Mesendoderm (in vitro differentiated cells): ENCODE measurements around the gene VRK2.

Experiments used
- DNase-seq: peaks from one replicate; pipeline ENCODE4 v3.0.0; 2013
- H2AK5ac ChIP-seq: 2 replicates; pipeline ENCODE4 v1.6.1; 2013; ENCODE audit warnings: low read length, inconsistent platforms
- H2BK120ac ChIP-seq: 2 replicates; pipeline ENCODE4 v1.6.1; 2013; ENCODE audit warnings: low read depth, mild to moderate bottlenecking, low read length, moderate library complexity, mixed read lengths
- H2BK15ac ChIP-seq: replicated peaks from 2 replicates; pipeline ENCODE4 v1.6.1; 2013; ENCODE audit warnings: low read depth, mild to moderate bottlenecking, moderate library complexity
- H2BK5ac ChIP-seq: 2 replicates; pipeline ENCODE4 v1.6.1; 2013; ENCODE audit warnings: low read length, inconsistent platforms
- H3K18ac ChIP-seq: 2 replicates; pipeline ENCODE4 v1.6.1; 2013; ENCODE audit warnings: mild to moderate bottlenecking, low read length, mixed read lengths
- H3K23ac ChIP-seq: one replicate; pipeline ENCODE4 v1.6.1; 2013; ENCODE audit warnings: low read length
- H3K27ac ChIP-seq: 2 replicates; pipeline ENCODE4 v1.5.1; 2013; ENCODE audit warnings: low read depth, mild to moderate bottlenecking, inconsistent platforms, low read length, moderate library complexity
- H3K27me3 ChIP-seq: 2 replicates; pipeline ENCODE4 v1.6.1; 2013; ENCODE audit warnings: low read length, control low read depth, mild to moderate bottlenecking, inconsistent platforms; ENCODE audit not compliant: insufficient read depth, poor library complexity
- H3K36me3 ChIP-seq: 2 replicates; pipeline ENCODE4 v1.6.1; 2013; ENCODE audit warnings: low read length, inconsistent platforms; ENCODE audit not compliant: control insufficient read depth, insufficient read depth
- H3K4ac ChIP-seq: one replicate; pipeline ENCODE4 v1.6.1; 2013; ENCODE audit warnings: low read depth, mild to moderate bottlenecking, low read length, moderate library complexity
- H3K4me1 ChIP-seq: 2 replicates; pipeline ENCODE4 v1.6.1; 2013; ENCODE audit warnings: low read depth, low read length, inconsistent platforms; ENCODE audit not compliant: control insufficient read depth
- H3K4me2 ChIP-seq: 2 replicates; pipeline ENCODE4 v1.6.1; 2013; ENCODE audit warnings: low read length
- H3K4me3 ChIP-seq: 2 replicates; pipeline ENCODE4 v1.5.1; 2013; ENCODE audit warnings: mild to moderate bottlenecking, low read length
- H3K56ac ChIP-seq: one replicate; pipeline ENCODE4 v1.6.1; 2013; ENCODE audit warnings: low read length
- H3K79me1 ChIP-seq: 2 replicates; pipeline ENCODE4 v1.6.1; 2013; ENCODE audit warnings: low read length, inconsistent platforms
- H3K79me2 ChIP-seq: 2 replicates; pipeline ENCODE4 v1.6.1; 2013; ENCODE audit warnings: mild to moderate bottlenecking, low read length; ENCODE audit not compliant: control insufficient read depth, insufficient read depth
- H3K9ac ChIP-seq: 2 replicates; pipeline ENCODE4 v1.6.1; 2013; ENCODE audit warnings: low read length, inconsistent platforms
- H4K5ac ChIP-seq: one replicate; pipeline ENCODE4 v1.6.1; 2013; ENCODE audit warnings: low read length
- H4K8ac ChIP-seq: one replicate; pipeline ENCODE4 v1.6.1; 2013; ENCODE audit warnings: low read depth, mild to moderate bottlenecking, control low read depth, low read length, moderate library complexity
- WGBS: extraction: QIAGEN DNeasy Blood & Tissue Kit; methylation state at CpG from one replicate; pipeline ENCODE4 v1.1.7; 2013; ENCODE audit warnings: low lambda C conversion rate, missing lambda C conversion rate; ENCODE audit not compliant: insufficient coverage; ENCODE audit errors: extremely low coverage; 5-methylcytosine and 5-hydroxymethylcytosine counted together

The VRK2 gene

DNA sequence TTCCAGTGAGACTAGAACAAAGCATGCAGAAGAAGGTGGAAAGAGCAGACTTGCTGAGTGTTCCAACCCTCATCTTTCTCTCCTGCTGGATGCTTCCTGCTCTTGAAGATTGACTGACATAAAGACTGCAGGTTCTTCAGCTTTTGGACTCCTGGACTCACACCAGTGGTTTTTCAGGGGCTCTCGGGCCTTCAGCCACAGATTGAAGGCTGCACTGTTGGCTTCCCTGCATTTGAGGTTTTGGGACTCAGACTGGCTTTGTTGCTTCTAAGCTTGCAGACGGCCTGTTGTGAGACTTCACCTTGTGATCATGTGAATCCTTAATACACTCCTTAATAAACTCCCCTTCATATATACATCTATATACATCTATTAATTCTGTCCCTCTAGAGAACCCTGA, 20.4 kb downstream of the VRK2 start:
- WGBS: no CpG with 5 or more reads among the region's 2 CpGs
- no peak overlapping the region for H4K8ac ChIP-seq

DNA sequence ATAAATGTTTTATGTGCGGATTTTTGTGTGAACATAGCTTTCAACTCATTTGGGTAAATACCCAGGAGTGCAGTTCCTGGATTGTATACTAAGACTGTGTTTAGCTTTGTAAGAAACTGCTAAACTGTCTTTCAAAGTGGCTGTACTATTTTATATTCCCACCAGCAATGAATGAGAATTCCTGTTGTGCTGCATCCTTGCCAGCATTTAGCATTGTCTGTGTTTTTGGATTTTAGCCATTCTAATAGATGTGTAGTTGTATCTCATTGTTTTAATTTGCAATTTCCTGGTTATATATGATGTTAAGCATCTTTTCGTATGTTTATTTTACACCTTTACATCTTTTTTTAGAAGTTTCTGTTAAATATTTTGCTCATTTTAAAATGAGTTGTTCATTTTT, 24.2 kb downstream of the VRK2 start:
- no peak overlapping the region for H3K9ac ChIP-seq
- no peak overlapping the region for H4K8ac ChIP-seq
- peaks cover 2% of the 10 kb centered on the region for H3K79me2 ChIP-seq
- H3K36me3 ChIP-seq: no peaks in the 10 kb centered on the region
- H3K4ac ChIP-seq: no peak overlapping the region
- H2BK120ac ChIP-seq: no peak overlapping the region
- DNase-seq: no peak
- no peak overlapping the region for H2AK5ac ChIP-seq
- no peak overlapping the region for H3K27ac ChIP-seq
- H4K5ac ChIP-seq: no peak overlapping the region
- H2BK15ac ChIP-seq: no peak overlapping the region
- no peaks in the 10 kb centered on the region for H3K4me1 ChIP-seq
- WGBS: no CpG with 5 or more reads among the region's 2 CpGs
- no peak overlapping the region for H3K4me3 ChIP-seq
- no peak overlapping the region for H2BK5ac ChIP-seq
- no peak overlapping the region for H3K56ac ChIP-seq
- no peak overlapping the region for H3K23ac ChIP-seq
- H3K27me3 ChIP-seq: no peaks in the 10 kb centered on the region
- peaks cover 5% of the 10 kb centered on the region for H3K79me1 ChIP-seq
- H3K18ac ChIP-seq: no peak overlapping the region
- no peak overlapping the region for H3K4me2 ChIP-seq

More for the DNA sequence above, 20.4 kb downstream of the VRK2 start:
- Histone ChIP-seq H3K36me3 (no peaks in the 10 kb centered on the region), H3K4me2 (no peak overlapping the region), H2BK15ac (no peak overlapping the region), H2AK5ac (no peak overlapping the region), H3K4me3 (no peak overlapping the region), H3K27ac (no peak overlapping the region), H3K79me1 (peaks cover 2% of the 10 kb centered on the region), H2BK120ac (no peak overlapping the region), H3K4ac (no peak overlapping the region), H3K27me3 (no peaks in the 10 kb centered on the region), H3K4me1 (no peaks in the 10 kb centered on the region), H3K23ac (no peak overlapping the region), H3K79me2 (peaks cover 2% of the 10 kb centered on the region), H3K18ac (no peak overlapping the region), H4K5ac (no peak overlapping the region), H3K56ac (no peak overlapping the region), H3K9ac (no peak overlapping the region), H2BK5ac (no peak overlapping the region)
- DNase-seq: no peak

DNA sequence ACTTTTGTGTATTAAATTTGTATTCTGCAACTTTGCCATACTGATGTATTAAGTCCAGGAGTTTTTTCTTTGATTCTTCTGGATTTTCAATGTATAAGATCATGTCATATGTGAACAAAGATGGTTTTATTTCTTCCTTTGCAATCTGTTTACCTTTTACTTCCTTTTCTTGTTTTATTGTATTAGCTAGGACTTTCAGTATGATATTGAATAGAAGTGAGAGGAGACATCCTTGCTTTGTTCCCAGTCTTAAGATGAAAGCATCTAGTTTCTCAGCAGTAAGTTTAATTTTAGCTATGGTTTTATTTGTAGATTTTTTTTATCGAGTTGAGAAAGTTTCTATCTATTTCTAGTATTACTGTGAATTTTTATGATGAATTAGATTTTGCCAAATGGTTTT, 25.5 kb downstream of the VRK2 start:
- H2AK5ac ChIP-seq: no peak overlapping the region
- H3K9ac ChIP-seq: no peak overlapping the region
- no peak overlapping the region for H3K27ac ChIP-seq
- 100% methylated on average over 1 of the region's 1 CpG for WGBS
- H4K8ac ChIP-seq: no peak overlapping the region
- H3K79me2 ChIP-seq: peaks cover 2% of the 10 kb centered on the region
- no peaks in the 10 kb centered on the region for H3K27me3 ChIP-seq
- no peak overlapping the region for H3K23ac ChIP-seq
- H2BK5ac ChIP-seq: no peak overlapping the region
- peaks cover 5% of the 10 kb centered on the region for H3K79me1 ChIP-seq
- DNase-seq: no peak
- H3K56ac ChIP-seq: no peak overlapping the region
- H3K4me3 ChIP-seq: no peak overlapping the region
- H4K5ac ChIP-seq: no peak overlapping the region
- H3K4me2 ChIP-seq: no peak overlapping the region
- no peaks in the 10 kb centered on the region for H3K4me1 ChIP-seq
- no peak overlapping the region for H2BK120ac ChIP-seq
- no peak overlapping the region for H3K4ac ChIP-seq
- H2BK15ac ChIP-seq: no peak overlapping the region
- no peaks in the 10 kb centered on the region for H3K36me3 ChIP-seq
- no peak overlapping the region for H3K18ac ChIP-seq

DNA sequence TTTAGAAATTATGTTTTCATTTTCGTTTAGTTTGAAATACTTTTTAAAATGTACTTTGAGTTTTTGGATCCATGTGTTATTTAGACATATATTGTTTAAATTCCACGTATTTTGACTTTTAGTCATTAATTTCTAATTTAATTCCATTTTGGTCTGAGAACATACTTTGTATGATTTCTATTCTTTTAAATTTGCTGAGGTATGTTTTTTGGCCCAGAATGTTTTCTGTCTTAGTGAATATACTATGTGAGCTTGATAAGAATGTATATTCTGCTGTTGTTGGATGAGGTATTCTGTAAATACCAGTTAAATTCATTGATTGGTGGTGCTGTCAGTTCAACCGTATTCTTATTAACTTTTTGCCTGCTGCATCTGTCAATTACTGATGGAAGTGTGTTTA, 26.4 kb downstream of the VRK2 start:
- Histone ChIP-seq H3K56ac (no peak overlapping the region), H2AK5ac (no peak overlapping the region), H3K9ac (no peak overlapping the region), H3K23ac (no peak overlapping the region), H3K18ac (no peak overlapping the region), H3K36me3 (no peaks in the 10 kb centered on the region), H3K4me1 (no peaks in the 10 kb centered on the region), H3K79me2 (peaks cover 2% of the 10 kb centered on the region), H3K4me3 (no peak overlapping the region), H3K27me3 (no peaks in the 10 kb centered on the region), H3K79me1 (peaks cover 5% of the 10 kb centered on the region), H4K8ac (no peak overlapping the region), H3K27ac (no peak overlapping the region), H2BK5ac (no peak overlapping the region), H2BK120ac (no peak overlapping the region), H3K4ac (no peak overlapping the region), H3K4me2 (no peak overlapping the region), H2BK15ac (no peak overlapping the region), H4K5ac (no peak overlapping the region)
- DNase-seq: no peak
- no CpG with 5 or more reads among the region's 3 CpGs for WGBS

DNA sequence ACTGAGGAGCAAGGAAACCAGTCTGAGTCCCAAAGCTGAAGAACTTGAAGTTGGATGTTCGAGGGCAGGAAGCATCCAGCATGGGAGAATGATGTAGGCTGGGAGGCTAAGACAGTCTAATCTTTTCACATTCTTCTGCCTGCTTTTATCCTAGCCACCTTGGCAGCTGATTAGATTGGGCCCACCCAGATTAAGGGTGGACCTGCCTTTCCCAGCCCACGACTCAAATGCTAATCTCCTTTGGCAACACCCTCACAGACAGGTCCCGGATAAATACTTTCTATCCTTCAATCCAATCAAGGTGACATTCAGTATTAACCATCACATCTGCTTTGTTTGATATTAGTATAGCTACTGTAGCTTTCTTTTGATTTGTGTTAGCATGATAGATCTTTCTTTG, 27.1 kb downstream of the VRK2 start:
- Histone ChIP-seq H4K5ac (no peak overlapping the region), H2BK15ac (no peak overlapping the region), H3K9ac (no peak overlapping the region), H3K4me3 (no peak overlapping the region), H4K8ac (no peak overlapping the region), H3K27me3 (no peaks in the 10 kb centered on the region), H3K4me1 (no peaks in the 10 kb centered on the region), H3K4ac (no peak overlapping the region), H3K23ac (no peak overlapping the region), H3K56ac (no peak overlapping the region), H2AK5ac (no peak overlapping the region), H3K27ac (no peak overlapping the region), H2BK5ac (no peak overlapping the region), H3K18ac (no peak overlapping the region), H3K79me2 (peaks cover 2% of the 10 kb centered on the region), H3K79me1 (peaks cover 5% of the 10 kb centered on the region), H2BK120ac (no peak overlapping the region), H3K36me3 (no peaks in the 10 kb centered on the region), H3K4me2 (no peak overlapping the region)
- peak; percentile 34 for DNase-seq
- no CpG with 5 or more reads among the region's 3 CpGs for WGBS

DNA sequence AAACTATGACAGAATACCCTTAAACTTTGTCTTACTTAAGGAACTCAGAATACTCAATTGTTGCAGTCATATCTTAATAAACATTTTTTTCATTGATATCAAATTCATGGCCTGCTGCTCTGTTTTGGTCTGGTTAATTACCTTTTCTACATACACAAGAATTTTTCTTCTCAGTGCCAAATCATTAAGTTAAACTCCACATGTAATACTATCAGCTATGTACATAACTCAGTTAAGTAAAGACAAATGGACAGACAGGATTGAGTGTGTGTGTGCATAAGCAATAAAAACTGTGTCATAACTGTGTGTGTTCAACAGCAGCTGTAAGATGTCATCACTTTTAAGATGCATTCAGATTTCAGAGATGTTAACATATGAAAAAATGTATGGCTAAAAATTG, 34.4 kb downstream of the VRK2 start:
- Histone ChIP-seq H3K4ac (no peak overlapping the region), H3K36me3 (no peaks in the 10 kb centered on the region), H2AK5ac (no peak overlapping the region), H3K27ac (no peak overlapping the region), H3K4me1 (no peaks in the 10 kb centered on the region), H2BK5ac (no peak overlapping the region), H2BK15ac (no peak overlapping the region), H3K9ac (no peak overlapping the region), H3K79me2 (no peaks in the 10 kb centered on the region), H3K4me2 (no peak overlapping the region), H4K8ac (no peak overlapping the region), H2BK120ac (no peak overlapping the region), H4K5ac (no peak overlapping the region), H3K4me3 (no peak overlapping the region), H3K18ac (no peak overlapping the region), H3K79me1 (no peaks in the 10 kb centered on the region), H3K56ac (no peak overlapping the region), H3K27me3 (no peaks in the 10 kb centered on the region), H3K23ac (no peak overlapping the region)
- no peak for DNase-seq
